KOPT-K1 (cell line): ENCODE data around the gene ECM2.

Experiments
- H3K27ac ChIP-seq: fragments of 200-600 bp; sonication (generic); 2 replicates; pipeline ENCODE4 v1.5.1; 2016; ENCODE audit warnings: antibody characterized with exemption, mild to moderate bottlenecking, low read depth, low read length; ENCODE audit not compliant: poor library complexity, severe bottlenecking
- H3K36me3 ChIP-seq: fragments of 200-600 bp; sonication (generic); 2 replicates; pipeline ENCODE4 v1.5.1; 2017; ENCODE audit warnings: antibody characterized with exemption, mild to moderate bottlenecking, low read length, moderate library complexity; ENCODE audit not compliant: insufficient read depth
- H3K9me3 ChIP-seq: fragments of 200-600 bp; sonication (generic); 2 replicates; pipeline ENCODE4 v1.5.1; 2017; ENCODE audit warnings: antibody characterized with exemption, low read length, mild to moderate bottlenecking; ENCODE audit not compliant: insufficient read depth, poor library complexity, severe bottlenecking

The ECM2 gene

DNA sequence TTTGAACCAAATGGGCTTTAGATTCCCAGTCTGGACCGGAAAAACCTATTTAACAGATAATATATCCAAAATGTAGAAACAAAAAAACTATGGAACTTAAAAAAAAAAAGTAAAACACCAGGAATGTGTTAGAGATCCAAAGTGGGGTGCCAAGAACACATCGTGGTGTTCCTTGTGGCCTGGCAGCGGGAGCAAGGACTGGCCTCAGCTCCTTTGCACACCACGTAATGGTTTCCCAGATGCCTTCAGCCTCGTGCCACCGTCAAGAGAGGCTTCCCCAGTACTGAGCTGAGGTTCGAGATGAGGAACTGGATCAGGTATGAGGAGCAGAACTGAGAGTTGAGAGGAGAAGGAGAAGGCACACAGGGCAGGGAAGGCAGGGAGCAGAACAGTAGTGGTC is 57.0 kb downstream of the ECM2 start:
- no peaks in the 10 kb centered on the region for H3K9me3 ChIP-seq
- no peaks in the 10 kb centered on the region for H3K36me3 ChIP-seq
- H3K27ac ChIP-seq, result no peak overlapping the region

DNA sequence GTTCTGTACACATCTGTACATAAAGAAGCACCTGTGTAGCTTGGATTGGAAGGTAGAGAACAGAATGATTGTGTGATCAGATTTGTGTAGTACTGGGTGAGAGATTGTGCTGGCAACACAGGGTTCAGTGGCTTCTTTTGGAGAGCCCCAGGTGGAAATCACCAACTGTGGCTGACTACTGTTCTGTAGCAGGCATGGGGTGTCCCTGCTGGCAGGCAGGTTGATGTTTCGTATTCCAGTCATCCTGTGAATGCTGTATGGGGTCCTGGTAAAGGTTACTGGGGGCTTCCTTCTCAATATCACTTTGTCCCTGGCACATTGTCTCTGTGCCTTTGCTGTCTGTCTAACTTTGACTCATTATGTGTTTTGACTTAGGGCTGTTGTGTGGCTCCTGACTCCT is 58.8 kb downstream of the ECM2 start:
- H3K36me3 ChIP-seq, result no peaks in the 10 kb centered on the region
- H3K9me3 ChIP-seq, result no peaks in the 10 kb centered on the region
- no peak overlapping the region for H3K27ac ChIP-seq

DNA sequence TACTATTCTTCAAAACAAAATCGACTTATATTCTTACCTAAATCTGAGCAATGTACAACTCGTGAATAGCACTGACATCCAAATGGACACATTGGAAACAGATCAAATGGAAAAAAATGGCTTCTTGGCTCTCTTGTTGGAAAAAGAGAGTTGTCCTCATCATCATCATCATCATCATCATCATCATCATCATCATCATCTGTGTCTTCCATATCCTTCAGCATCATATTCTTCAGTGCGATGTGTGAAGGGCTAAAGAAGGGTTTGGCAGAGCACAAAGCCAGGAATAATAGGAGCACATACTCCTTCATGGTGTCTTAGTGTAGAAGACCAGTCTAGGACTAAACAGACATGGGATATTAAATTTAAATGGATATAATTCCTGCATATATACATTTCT is 61.2 kb downstream of the ECM2 start:
- Histone ChIP-seq H3K36me3 (no peaks in the 10 kb centered on the region), H3K27ac (no peak overlapping the region), H3K9me3 (no peaks in the 10 kb centered on the region)

DNA sequence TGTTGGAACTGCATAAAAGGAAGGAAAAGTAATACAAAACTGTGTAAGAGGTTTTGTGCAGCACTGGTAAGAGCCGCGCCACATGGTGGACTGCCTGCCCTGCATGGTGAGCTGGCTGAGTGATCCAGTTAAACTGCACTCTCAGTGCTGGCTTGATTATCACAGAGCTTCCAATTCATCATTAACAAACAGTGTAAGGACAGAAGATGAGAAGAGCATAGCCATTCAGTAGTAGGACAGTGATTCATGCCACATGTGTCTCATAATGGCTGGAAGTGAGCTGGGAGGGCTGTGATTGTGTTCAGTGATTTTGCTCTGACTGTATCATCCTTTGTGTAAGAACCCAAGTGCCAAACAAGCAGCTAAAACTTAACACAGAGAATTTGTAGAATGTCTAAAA is 67.6 kb downstream of the ECM2 start:
- no peaks in the 10 kb centered on the region for H3K36me3 ChIP-seq
- H3K27ac ChIP-seq, result no peak overlapping the region
- no peaks in the 10 kb centered on the region for H3K9me3 ChIP-seq

DNA sequence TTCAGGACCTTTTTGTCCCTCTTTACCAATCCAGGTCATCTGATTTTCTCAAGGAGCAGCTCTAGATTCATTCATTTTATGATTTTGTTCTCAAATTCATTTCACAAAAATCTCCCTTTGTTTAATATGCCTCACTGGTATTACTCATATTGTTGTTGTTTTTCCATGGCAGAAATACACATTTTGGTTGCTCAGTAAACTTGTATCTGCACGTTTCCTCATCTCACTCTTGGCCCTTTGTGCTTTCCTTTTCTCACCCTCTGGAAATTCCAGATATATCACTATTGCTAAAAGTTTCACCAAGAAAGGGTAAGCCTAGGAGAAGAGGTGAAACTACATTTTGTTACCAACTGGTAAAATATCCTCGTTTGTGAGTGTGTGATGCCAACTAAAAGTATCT is 68.3 kb downstream of the ECM2 start:
- H3K36me3 ChIP-seq, result no peaks in the 10 kb centered on the region
- no peaks in the 10 kb centered on the region for H3K9me3 ChIP-seq
- no peak overlapping the region for H3K27ac ChIP-seq

DNA sequence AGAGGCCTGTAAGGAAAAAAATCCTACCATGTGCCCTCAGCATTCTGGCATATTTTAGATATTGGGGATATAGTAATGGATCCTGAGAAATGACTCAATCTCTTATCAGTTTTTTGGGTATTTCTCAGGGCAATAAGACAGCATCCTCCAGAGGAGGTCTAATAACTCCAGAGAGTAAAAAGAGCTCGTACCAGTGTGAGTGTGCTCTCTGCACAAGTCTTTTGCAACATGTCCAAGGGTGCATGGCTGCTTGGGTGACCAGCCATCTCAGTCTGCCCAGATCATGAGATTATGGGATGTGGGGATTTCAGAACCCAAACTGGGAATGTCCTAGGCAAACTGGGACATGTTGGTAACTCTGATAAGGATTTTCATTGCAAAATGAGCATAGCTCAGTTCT is 68.7 kb downstream of the ECM2 start:
- Histone ChIP-seq H3K36me3 (no peaks in the 10 kb centered on the region), H3K27ac (no peak overlapping the region), H3K9me3 (no peaks in the 10 kb centered on the region)

DNA sequence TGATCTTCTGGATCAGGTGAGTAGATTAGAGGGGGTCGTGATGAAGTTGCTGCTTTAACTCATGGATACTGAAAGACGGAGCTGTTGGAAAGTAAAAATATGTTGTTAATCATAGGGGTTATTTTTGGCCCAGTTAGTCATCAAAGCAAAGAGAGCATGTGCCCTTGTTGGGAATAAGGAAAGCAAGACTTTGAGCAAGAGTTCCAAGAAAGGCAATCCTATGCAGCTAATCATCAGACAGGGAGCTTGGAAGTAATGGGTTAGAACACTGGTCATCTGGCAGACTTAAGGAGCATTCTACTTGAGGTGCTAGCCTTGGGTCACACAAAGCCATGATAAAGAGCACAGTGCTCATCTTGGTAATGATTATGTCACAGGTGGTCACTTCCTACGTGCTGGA is 71.8 kb downstream of the ECM2 start:
- no peaks in the 10 kb centered on the region for H3K9me3 ChIP-seq
- H3K27ac ChIP-seq, result no peak overlapping the region
- no peaks in the 10 kb centered on the region for H3K36me3 ChIP-seq

DNA sequence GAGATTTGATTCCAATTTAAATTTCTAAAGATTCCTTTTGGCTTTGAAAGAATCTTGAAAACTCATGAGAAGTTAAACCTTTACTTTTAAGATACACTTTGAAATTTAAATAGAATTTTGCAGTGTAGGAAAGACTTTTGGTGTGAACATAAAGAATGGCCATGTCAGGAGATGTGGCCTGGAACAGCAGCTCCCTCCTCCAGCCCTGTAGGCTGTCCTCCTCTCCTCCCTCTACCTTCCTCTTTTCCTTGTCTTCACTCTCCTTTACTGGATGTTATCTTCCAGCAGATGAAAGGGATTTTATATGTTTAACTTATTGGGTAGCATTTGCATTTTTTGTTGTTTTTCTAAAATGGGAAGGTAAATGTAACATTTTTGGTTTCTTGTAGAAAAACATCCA is 72.4 kb downstream of the ECM2 start:
- no peaks in the 10 kb centered on the region for H3K36me3 ChIP-seq
- no peak overlapping the region for H3K27ac ChIP-seq
- H3K9me3 ChIP-seq, result no peaks in the 10 kb centered on the region

DNA sequence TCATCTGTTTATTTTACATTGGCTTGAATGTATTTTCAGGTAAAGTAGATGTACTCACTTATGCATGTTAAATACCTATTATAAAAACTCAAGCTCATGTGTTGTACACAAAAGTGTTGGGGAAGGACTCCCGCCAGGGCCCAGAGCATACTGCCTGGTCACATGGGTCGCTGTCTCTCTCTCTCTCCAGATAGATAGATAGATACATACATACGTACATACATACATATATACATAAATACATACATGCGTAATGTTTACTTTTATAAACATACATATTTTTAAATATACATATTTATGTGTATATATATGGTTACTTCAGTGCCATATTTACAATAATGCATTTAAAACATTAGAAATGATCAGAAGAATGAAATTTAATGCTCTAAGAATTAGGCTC is 78.2 kb downstream of the ECM2 start:
- Histone ChIP-seq H3K9me3 (no peaks in the 10 kb centered on the region), H3K36me3 (no peaks in the 10 kb centered on the region), H3K27ac (no peak overlapping the region)

DNA sequence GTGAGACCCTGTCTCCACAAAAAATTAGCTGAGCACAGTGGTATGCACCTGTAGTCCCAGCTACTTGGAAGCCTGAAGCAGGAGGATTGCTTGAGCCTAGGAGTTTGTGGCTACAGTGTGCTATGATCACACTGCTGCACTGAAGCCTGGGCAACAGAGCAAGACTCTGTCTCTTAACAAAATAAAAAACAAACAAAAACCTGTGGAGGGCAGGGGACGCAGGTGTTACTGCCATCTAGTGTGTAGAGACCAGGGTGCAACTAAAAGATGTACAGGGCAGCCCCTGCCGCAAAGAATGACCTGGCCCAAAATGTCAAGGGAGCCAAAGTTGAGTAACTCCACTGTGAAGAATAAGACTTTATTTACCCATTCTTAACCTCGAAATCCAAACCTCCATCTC is 80.6 kb downstream of the ECM2 start:
- H3K36me3 ChIP-seq, result no peaks in the 10 kb centered on the region
- no peak overlapping the region for H3K27ac ChIP-seq
- no peaks in the 10 kb centered on the region for H3K9me3 ChIP-seq

DNA sequence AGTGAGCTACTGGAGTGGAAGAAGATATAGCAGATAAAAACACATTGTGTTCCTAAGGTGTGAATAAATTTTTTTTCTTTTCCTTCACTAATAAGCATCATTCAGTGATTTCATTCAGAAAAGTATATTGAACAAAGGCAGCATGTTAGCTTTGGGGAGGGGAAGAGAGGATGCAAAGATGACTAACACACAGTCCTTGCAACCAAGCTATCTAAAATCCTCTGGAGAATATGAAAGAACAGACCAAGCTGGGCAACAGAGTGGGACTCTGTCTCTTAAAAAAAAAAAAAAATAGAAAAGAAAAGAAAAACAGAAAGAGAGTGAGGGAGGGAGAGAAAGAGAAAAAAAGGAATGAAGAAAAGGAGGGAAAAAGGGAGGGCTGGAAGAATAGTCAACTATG is 89.3 kb downstream of the ECM2 start:
- Histone ChIP-seq H3K36me3 (no peaks in the 10 kb centered on the region), H3K27ac (no peak overlapping the region), H3K9me3 (no peaks in the 10 kb centered on the region)
